Breast epithelium (tissue), 3 donors: ENCODE measurements around the gene ZNF780B.

Source experiments
- CTCF ChIP-seq, 3 donors: fragments of 450-650 bp; IDR thresholded peaks; one replicate each; pipeline ENCODE4 v1.5.1; 2016 to 2017; ENCODE audit warnings: antibody characterized with exemption in 3 of 3, mild to moderate bottlenecking in 3 of 3, moderate library complexity in 3 of 3
- POLR2A ChIP-seq: fragments of 450-650 bp; IDR thresholded peaks from one replicate; pipeline ENCODE4 v1.6.1; 2016; ENCODE audit warnings: antibody characterized with exemption, mild to moderate bottlenecking, moderate library complexity

- TF ChIP-seq CTCF (IDR thresholded peaks at IDR 0.05) (no peak), POLR2A (no peak)
Observed at GRCh38 chr19:40026597-40026970, 29.4 kb downstream of the ZNF780B start.
